Fibroblast of villous mesenchyme (primary cell): ENCODE data around the gene MTNR1A. TPM values are rescaled to one million over a fixed set of nuclear protein-coding genes. Genes with fewer than 3 reads are reported as not detected.
A peak's percentile ranks its signal among the peaks of the same experiment; 100 is the strongest.

ENCODE experiments used
- DNase-seq: peaks from one replicate; pipeline ENCODE4 v3.0.0-alpha.2; 2010; ENCODE audit warnings: low read depth
- H3K4me3 ChIP-seq: 2 replicates; pipeline ENCODE4 v1.5.1; 2011; ENCODE audit warnings: low read depth, mild to moderate bottlenecking, low read length
- total RNA-seq: library from RNA; depleted of rRNA; stranded (reverse); fragments of >200 nt; gene quantifications from 2 replicates; pipeline ENCODE4 v1.2.3, GENCODE V29; 2012
- TF ChIP-seq, protein P1 (sequence below): IDR thresholded peaks from 2 replicates; pipeline ENCODE4 v1.5.1; 2012; ENCODE audit warnings: low read depth, mild to moderate bottlenecking, low read length; ENCODE audit not compliant: insufficient read depth

The MTNR1A gene
- total RNA-seq, 1 donor = not detected

DNA sequence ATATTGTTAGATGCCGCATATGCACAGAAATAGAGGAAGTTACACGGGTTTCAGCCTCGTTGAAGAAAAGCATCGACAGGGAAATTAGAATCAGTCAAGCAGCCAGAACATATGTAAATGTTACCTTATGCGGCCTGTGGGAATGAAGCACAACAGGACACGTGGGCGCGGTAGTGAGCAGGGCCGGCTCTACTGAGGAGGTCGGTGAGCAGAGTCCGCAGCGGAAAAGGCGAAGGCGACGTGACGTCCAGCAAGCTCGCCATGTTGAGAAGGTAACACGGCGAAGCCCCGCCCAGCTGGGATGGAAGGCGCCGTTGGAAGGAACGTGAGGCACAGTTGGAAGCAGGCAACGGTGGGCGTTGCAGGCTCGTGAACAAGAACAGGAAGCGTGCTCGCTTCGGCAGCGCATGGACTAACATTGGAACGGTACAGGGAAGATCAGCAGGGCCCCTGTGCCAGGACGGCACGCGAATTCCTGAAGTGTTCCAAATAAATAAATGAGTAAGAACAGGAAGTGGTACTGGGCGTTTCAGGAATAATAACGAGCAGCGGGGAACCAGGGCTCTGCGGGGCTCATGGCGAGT, 54.6 kb downstream of the MTNR1A start:
- TF ChIP-seq, protein P1, sequence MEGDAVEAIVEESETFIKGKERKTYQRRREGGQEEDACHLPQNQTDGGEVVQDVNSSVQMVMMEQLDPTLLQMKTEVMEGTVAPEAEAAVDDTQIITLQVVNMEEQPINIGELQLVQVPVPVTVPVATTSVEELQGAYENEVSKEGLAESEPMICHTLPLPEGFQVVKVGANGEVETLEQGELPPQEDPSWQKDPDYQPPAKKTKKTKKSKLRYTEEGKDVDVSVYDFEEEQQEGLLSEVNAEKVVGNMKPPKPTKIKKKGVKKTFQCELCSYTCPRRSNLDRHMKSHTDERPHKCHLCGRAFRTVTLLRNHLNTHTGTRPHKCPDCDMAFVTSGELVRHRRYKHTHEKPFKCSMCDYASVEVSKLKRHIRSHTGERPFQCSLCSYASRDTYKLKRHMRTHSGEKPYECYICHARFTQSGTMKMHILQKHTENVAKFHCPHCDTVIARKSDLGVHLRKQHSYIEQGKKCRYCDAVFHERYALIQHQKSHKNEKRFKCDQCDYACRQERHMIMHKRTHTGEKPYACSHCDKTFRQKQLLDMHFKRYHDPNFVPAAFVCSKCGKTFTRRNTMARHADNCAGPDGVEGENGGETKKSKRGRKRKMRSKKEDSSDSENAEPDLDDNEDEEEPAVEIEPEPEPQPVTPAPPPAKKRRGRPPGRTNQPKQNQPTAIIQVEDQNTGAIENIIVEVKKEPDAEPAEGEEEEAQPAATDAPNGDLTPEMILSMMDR = no peak
- H3K4me3 ChIP-seq = peak overlapping the region; percentile 47
- DNase-seq = peak; percentile 37

DNA sequence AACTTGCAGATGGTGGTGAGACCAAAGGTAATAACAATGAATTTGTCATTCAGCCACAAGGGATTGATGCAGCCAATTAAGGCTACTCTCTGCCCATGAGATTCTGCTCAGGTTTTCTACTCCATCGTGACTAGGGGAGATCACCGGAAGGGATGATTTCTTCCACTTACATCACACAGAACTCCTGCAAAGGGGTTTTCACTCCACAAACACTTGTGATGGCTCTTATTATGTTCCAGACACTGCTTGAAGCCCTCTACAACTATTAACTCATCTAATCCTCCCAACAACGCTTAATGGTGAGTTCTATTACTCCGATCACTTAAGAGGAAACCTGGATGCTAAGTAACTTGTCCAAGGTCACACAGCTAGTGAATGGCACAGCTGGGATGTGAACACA, 55.9 kb downstream of the MTNR1A start:
- TF ChIP-seq, protein P1 = no peak
- no peak for DNase-seq
- H3K4me3 ChIP-seq = no peak overlapping the region

DNA sequence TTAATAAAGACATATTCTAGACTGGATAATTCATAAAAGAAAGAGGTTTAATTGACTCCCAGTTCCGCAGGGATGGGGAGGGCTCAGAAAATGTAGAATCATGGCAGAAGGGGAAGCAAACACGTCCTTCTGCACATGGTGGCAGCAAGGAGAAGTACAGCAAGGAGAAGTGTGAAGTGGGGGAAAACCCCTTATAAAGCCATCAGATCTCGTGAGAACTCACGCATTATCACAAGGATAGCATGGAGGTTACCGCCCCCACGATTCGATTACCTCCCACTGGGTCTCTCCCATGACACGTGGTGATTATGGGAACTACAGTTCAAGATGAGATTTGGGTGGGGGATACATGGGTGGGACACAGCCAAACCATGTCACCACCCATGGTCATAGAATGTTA, 58.3 kb downstream of the MTNR1A start:
- DNase-seq = no peak
- TF ChIP-seq, protein P1 = no peak

DNA sequence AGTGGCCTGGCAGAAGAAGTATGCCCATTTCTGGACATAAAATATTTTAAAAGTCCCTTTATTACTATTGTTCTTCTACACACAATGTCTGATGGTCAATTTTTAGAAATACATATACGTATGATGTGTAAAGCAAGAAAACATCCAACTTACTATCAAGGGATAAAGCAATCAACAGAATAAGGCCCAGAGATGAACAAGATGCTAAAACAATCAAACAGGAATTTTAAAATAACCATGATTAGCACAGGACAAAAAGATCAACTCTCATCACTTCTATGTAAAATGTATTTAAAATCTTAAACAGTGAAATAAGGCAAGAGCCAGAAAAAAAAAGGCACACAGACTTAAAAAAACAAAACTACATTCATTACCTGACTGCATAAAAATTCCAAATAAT, 60.9 kb downstream of the MTNR1A start:
- no peak for DNase-seq
- H3K4me3 ChIP-seq = no peak overlapping the region
- TF ChIP-seq, protein P1 = no peak

More for the DNA sequence above, 58.3 kb downstream of the MTNR1A start:
- no peak overlapping the region for H3K4me3 ChIP-seq

DNA sequence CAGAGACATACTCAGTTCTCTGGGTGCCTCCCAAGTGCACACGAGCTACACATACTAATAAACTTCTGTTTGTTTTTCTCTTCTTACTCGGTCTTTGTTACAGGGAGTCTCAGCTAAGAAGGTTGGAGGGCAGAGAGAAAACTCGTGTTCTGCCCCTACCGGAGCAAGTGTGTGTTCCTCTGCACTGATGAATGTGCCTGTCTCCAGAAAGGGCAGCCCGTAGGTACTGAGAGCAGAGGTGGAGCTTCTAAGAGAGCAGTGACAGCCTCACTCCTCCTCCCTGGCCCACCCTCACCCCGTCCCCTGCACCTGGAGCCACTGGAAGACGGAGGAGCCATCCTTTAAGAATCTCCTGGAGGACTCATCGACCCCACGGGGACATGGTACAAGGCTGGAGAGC, 67.6 kb downstream of the MTNR1A start:
- TF ChIP-seq, protein P1 = no peak
- H3K4me3 ChIP-seq = no peak overlapping the region
- DNase-seq = no peak

DNA sequence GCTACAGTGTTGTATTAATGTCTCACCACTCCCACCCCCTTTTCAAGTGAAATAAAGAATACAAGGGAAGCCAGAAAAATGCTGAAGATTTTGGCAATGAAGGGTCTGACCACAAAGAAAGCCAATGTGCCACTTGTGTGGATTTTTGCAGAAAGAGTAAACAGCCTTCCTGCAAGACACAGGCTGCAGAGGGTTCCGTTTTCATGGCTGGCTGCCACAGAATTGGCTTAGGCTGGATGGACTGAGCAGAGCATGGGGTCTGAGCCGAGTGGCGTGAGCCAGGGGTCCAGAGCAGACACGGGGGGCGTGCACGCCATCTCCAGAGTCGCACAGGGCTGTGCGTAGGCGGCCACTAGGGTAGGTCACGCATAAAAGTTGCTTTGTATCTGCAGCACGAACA, 69.2 kb downstream of the MTNR1A start:
- no peak for DNase-seq
- TF ChIP-seq, protein P1 = no peak
- no peak overlapping the region for H3K4me3 ChIP-seq

DNA sequence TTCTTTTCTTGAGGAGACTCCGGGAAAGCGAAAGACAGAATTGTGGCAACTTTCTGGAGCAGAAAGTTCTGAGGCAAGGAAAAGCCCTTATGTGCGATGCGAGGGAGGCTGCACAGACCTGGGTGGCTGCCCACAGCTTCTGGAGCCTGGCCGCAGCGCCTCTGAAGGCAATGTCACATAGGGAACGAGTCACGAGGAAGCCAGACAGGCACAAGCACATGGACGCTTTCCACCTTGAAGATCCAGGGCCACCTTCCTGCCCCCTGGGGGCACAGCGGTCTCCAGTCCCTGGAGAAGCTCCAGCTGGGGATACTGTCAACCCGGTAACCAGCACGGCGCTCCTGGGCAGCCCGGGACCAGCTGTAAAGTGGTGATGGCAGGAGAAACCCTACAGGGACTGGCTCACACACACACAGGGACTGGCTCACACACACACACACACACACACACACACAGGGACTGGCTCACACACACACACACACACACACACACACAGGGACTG, 69.8 kb downstream of the MTNR1A start:
- DNase-seq = no peak
- TF ChIP-seq, protein P1 = no peak
- no peak overlapping the region for H3K4me3 ChIP-seq
